RWPE1 (cell line): ENCODE data around the gene TMEM165.

Experiments
- CTCF ChIA-PET: fragments of 350-600 bp; sonication (Branson Sonifier 250); formaldehyde crosslinking; extraction: SDS; loops from one replicate; lab custom pipeline; 2021; lab: Yijun Ruan, JAX
- POLR2A ChIA-PET: fragments of 400-600 bp; formaldehyde crosslinking; extraction: SDS; loops from one replicate; lab custom pipeline; 2020; ENCODE audit warnings: antibody characterized with exemption; ENCODE audit not compliant: low non-redundant PET; lab: Yijun Ruan, JAX
- DNase-seq: peaks from one replicate; pipeline ENCODE4 v3.0.0; 2012; ENCODE audit warnings: low spot score
- H3K27ac ChIP-seq: fragments of 450-650 bp; 2 replicates; pipeline ENCODE4 v1.5.1; 2017
- TF ChIP-seq, protein P1 (sequence below): fragments of 450-650 bp; conservative IDR thresholded peaks from 2 replicates; pipeline ENCODE4 v1.5.1; 2017; ENCODE audit warnings: low read depth, mild to moderate bottlenecking

TMEM165 gene

GRCh38 chr4:55398461-55398860 is 2.7 kb downstream of the TMEM165 start:
- no peak overlapping the region for H3K27ac ChIP-seq
- TF ChIP-seq, protein P1, sequence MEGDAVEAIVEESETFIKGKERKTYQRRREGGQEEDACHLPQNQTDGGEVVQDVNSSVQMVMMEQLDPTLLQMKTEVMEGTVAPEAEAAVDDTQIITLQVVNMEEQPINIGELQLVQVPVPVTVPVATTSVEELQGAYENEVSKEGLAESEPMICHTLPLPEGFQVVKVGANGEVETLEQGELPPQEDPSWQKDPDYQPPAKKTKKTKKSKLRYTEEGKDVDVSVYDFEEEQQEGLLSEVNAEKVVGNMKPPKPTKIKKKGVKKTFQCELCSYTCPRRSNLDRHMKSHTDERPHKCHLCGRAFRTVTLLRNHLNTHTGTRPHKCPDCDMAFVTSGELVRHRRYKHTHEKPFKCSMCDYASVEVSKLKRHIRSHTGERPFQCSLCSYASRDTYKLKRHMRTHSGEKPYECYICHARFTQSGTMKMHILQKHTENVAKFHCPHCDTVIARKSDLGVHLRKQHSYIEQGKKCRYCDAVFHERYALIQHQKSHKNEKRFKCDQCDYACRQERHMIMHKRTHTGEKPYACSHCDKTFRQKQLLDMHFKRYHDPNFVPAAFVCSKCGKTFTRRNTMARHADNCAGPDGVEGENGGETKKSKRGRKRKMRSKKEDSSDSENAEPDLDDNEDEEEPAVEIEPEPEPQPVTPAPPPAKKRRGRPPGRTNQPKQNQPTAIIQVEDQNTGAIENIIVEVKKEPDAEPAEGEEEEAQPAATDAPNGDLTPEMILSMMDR = no peak
- DNase-seq = peak; percentile 26
- CTCF ChIA-PET = interaction anchor here (0.6 to 4.1 kb wide), 3 partner anchors 46 to 125 kb away, joined by 3 to 21 read pairs (median 5); partner anchors contain the start of gene SRD5A3
- POLR2A ChIA-PET = no interaction called here

DNA sequence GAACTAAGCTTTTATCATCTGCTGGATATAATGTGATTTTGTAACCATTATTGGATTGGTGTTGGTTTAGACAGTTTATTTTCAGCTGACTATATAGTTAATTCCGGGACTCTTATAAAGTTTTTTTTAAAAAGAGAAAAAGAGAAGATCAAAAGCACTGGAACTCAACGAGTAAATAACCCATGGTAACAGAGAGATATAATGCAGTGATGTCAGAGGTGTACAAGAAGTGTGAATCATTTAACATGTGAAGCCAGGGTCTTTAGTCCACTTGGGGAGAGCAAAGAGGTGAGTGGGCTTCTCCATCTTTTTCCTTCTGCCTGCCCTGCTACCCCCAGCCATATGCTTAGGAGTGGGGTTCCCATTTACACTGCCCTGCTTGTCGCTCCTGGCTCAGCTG is 3.2 kb downstream of the TMEM165 start:
- no peak for DNase-seq
- TF ChIP-seq, protein P1 = no peak
- peak overlapping the region; percentile 59 for H3K27ac ChIP-seq
- POLR2A ChIA-PET = no interaction called here
- CTCF ChIA-PET = interaction anchor here (0.6 to 4.1 kb wide), 3 partner anchors 45 to 125 kb away, joined by 3 to 21 read pairs (median 5); partner anchors contain the start of gene SRD5A3

DNA sequence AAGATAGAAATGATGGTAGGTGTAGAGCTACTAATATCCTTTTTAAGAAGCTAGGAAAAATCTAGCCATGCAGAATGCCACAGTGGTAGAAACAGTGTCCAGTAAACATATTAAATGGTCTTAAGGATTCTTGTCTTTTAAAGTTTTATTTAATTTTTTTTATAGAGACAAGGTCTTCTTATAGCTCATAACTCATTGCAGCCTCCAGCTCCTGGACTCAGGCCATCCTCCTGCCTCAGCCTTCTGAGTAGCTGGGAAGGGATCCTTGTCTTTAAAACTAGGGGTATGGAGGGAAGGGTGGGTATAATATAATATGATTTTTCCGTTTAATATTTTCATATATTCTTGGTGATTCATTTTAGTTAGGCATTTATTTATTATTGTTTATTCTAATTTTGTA is 3.8 kb downstream of the TMEM165 start:
- ChIA-PET CTCF (interaction anchor here (4.1 kb wide), 1 partner anchor 53 kb away, joined by 21 read pairs; the partner anchor contains the start of gene SRD5A3), POLR2A (no interaction called here)

DNA sequence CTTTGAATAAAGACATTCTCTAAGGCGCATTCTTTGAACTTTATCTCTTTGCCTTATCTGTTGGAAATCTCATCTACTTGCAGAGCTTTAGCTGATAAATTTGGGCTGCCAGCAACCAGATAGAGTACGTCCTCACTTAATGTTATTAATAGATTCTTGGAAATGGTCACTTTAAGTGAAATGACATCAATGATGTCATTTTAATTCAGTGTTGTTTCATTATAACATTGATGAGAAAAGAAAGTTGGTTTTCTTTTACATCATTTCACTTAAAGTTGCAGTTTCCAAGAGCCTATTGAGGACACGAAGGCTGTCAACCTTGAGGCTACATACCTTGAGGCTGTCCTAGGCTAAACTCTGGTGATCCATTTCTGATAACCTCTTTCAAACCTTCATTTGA is 9.3 kb downstream of the TMEM165 start:
- no peak for DNase-seq
- TF ChIP-seq, protein P1 = no peak
- ChIA-PET CTCF (no interaction called here), POLR2A (no interaction called here)
- no peak overlapping the region for H3K27ac ChIP-seq

More for the DNA sequence above, 3.8 kb downstream of the TMEM165 start:
- TF ChIP-seq, protein P1 = no peak
- no peak for DNase-seq
- no peak overlapping the region for H3K27ac ChIP-seq

GRCh38 chr4:55406545-55406944 is 10.8 kb downstream of the TMEM165 start:
- CTCF ChIA-PET = no interaction called here
- H3K27ac ChIP-seq = no peak overlapping the region
- no peak for DNase-seq
- POLR2A ChIA-PET = no interaction called here
- TF ChIP-seq, protein P1 = no peak

DNA sequence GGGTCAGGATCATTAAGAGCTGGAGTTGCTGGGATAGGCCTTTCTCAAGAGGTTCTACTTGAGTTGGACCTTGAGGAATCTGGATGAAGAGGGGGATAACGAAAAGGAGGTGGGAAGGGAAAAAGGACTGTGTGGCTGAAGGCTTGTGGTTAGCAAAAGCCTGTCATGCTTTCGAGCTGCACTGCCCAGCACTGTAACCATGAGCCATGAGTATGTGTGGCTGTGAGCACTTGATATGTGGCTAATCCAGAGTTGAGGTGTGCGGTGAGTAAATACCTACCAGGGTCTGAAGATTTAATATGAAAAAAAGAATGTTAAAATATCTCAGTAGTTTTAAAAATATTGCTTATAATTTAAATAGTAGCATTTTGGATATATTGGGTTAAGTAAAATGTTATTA is 11.4 kb downstream of the TMEM165 start:
- no peak for DNase-seq
- ChIA-PET POLR2A (no interaction called here), CTCF (no interaction called here)
- TF ChIP-seq, protein P1 = no peak
- H3K27ac ChIP-seq = no peak overlapping the region
